Activated CD4-positive, alpha-beta T cell treated with anti-CD3 and anti-CD28 coated beads, Interleukin-2, amount 10 ng/mL, durations not matched to agents 7 days and 5 days (primary cell): ENCODE data around the gene SCGB3A2. TPM values are rescaled to one million over a fixed set of nuclear protein-coding genes. Genes with fewer than 3 reads are reported as not detected.
"Not testable (repeated sequence)": the region's sequence is repeated elsewhere in the genome, so short reads cannot be mapped to it uniquely, and the experiment has no call there.

Experiments used
- CTCF ChIA-PET: fragments of 350-600 bp; sonication (Branson Sonifier 250); formaldehyde crosslinking; loops from one replicate; lab custom pipeline; 2021; ENCODE audit warnings: antibody characterized with exemption; lab: Charles Lee
- POLR2A ChIA-PET: fragments of 350-600 bp; sonication (Branson Sonifier 250); formaldehyde crosslinking; loops from one replicate; lab custom pipeline; 2021; ENCODE audit warnings: antibody characterized with exemption; lab: Charles Lee
- DNase-seq: peaks from one replicate; pipeline ENCODE4 v3.0.0-alpha.2; 2020
- H3K27ac Mint-ChIP-seq: one replicate; pipeline ENCODE4 v1.8.0; 2021; ENCODE audit warnings: mild to moderate bottlenecking, moderate library complexity, mixed read lengths
- H3K27me3 Mint-ChIP-seq: one replicate; pipeline ENCODE4 v1.8.0; 2021; ENCODE audit warnings: mixed read lengths
- H3K36me3 Mint-ChIP-seq: one replicate; pipeline ENCODE4 v1.8.0; 2021; ENCODE audit warnings: low read depth, mixed read lengths
- H3K4me1 Mint-ChIP-seq: one replicate; pipeline ENCODE4 v1.8.0; 2021; ENCODE audit warnings: mixed read lengths
- H3K4me3 Mint-ChIP-seq: one replicate; pipeline ENCODE4 v1.8.0; 2021; ENCODE audit warnings: mild to moderate bottlenecking, moderate library complexity, mixed read lengths
- H3K9me3 Mint-ChIP-seq: one replicate; pipeline ENCODE4 v1.8.0; 2021; ENCODE audit warnings: mixed read lengths
- total RNA-seq, 2 experiments: library from RNA; stranded (reverse); gene quantifications; one replicate each; pipeline ENCODE4 v1.2.3, GENCODE V29; 2021

SCGB3A2 gene
- total RNA-seq, 2 experiments from 2014 or later, result not detected

GRCh38 chr5:147872744-147873435, 5.6 kb upstream of the SCGB3A2 start:
- POLR2A ChIA-PET, H3K4me3 Mint-ChIP-seq, H3K36me3 Mint-ChIP-seq, H3K4me1 Mint-ChIP-seq, DNase-seq, H3K27me3 Mint-ChIP-seq, H3K27ac Mint-ChIP-seq, CTCF ChIA-PET, H3K9me3 Mint-ChIP-seq: not testable (repeated sequence)

GRCh38 chr5:147874118-147874875, 4.2 kb upstream of the SCGB3A2 start:
- POLR2A ChIA-PET, H3K4me3 Mint-ChIP-seq, H3K36me3 Mint-ChIP-seq, H3K27me3 Mint-ChIP-seq, H3K27ac Mint-ChIP-seq, H3K9me3 Mint-ChIP-seq, H3K4me1 Mint-ChIP-seq, CTCF ChIA-PET, DNase-seq: not testable (repeated sequence)

GRCh38 chr5:147874910-147875367, 3.6 kb upstream of the SCGB3A2 start:
- Mint-ChIP-seq H3K36me3 (no peaks in the 10 kb centered on the region), H3K4me1 (no peaks in the 10 kb centered on the region), H3K9me3 (no peaks in the 10 kb centered on the region), H3K27me3 (peaks cover 4% of the 10 kb centered on the region), H3K4me3 (no peak overlapping the region), H3K27ac (no peak overlapping the region)
- ChIA-PET POLR2A (no interaction called here), CTCF (no interaction called here)
- DNase-seq, result no peak

GRCh38 chr5:147876141-147876540, 2.4 kb upstream of the SCGB3A2 start:
- Mint-ChIP-seq H3K27ac (no peak overlapping the region), H3K27me3 (peaks cover 4% of the 10 kb centered on the region), H3K4me1 (no peaks in the 10 kb centered on the region), H3K4me3 (no peak overlapping the region), H3K9me3 (no peaks in the 10 kb centered on the region), H3K36me3 (no peaks in the 10 kb centered on the region)
- POLR2A ChIA-PET, result no interaction called here
- no peak for DNase-seq
- CTCF ChIA-PET, result no interaction called here

GRCh38 chr5:147876626-147877025, 1.9 kb upstream of the SCGB3A2 start:
- H3K36me3 Mint-ChIP-seq, result no peaks in the 10 kb centered on the region
- DNase-seq, result no peak
- ChIA-PET CTCF (no interaction called here), POLR2A (no interaction called here)
- no peak overlapping the region for H3K4me3 Mint-ChIP-seq
- H3K27me3 Mint-ChIP-seq, result peaks cover 4% of the 10 kb centered on the region
- H3K27ac Mint-ChIP-seq, result no peak overlapping the region
- H3K9me3 Mint-ChIP-seq, result no peaks in the 10 kb centered on the region
- H3K4me1 Mint-ChIP-seq, result no peaks in the 10 kb centered on the region

GRCh38 chr5:147879784-147880183, 1.3 kb downstream of the SCGB3A2 start:
- Mint-ChIP-seq H3K36me3 (no peaks in the 10 kb centered on the region), H3K27ac (no peak overlapping the region), H3K4me1 (no peaks in the 10 kb centered on the region), H3K4me3 (no peak overlapping the region), H3K9me3 (no peaks in the 10 kb centered on the region), H3K27me3 (peaks cover 6% of the 10 kb centered on the region)
- ChIA-PET POLR2A (no interaction called here), CTCF (no interaction called here)
- no peak for DNase-seq

- Mint-ChIP-seq H3K27ac (no peak overlapping the region), H3K4me3 (no peak overlapping the region), H3K4me1 (no peaks in the 10 kb centered on the region), H3K9me3 (no peaks in the 10 kb centered on the region), H3K36me3 (no peaks in the 10 kb centered on the region), H3K27me3 (peaks cover 8% of the 10 kb centered on the region)
- ChIA-PET POLR2A (no interaction called here), CTCF (no interaction called here)
- no peak for DNase-seq
Measured at GRCh38 chr5:147880487-147880886, 2.0 kb downstream of the SCGB3A2 start.

- Mint-ChIP-seq H3K27ac (no peak overlapping the region), H3K36me3 (no peaks in the 10 kb centered on the region), H3K4me3 (no peak overlapping the region), H3K9me3 (no peaks in the 10 kb centered on the region), H3K4me1 (no peaks in the 10 kb centered on the region), H3K27me3 (peaks cover 8% of the 10 kb centered on the region)
- CTCF ChIA-PET, result no interaction called here
- DNase-seq, result no peak
- POLR2A ChIA-PET, result no interaction called here
Measured at GRCh38 chr5:147882586-147883313, 4.2 kb downstream of the SCGB3A2 start.

- no peak for DNase-seq
- no peak overlapping the region for H3K4me3 Mint-ChIP-seq
- H3K27ac Mint-ChIP-seq, result no peak overlapping the region
- peaks cover 11% of the 10 kb centered on the region for H3K27me3 Mint-ChIP-seq
- ChIA-PET CTCF (no interaction called here), POLR2A (no interaction called here)
- no peaks in the 10 kb centered on the region for H3K36me3 Mint-ChIP-seq
- H3K4me1 Mint-ChIP-seq, result no peaks in the 10 kb centered on the region
- H3K9me3 Mint-ChIP-seq, result no peaks in the 10 kb centered on the region
Measured at GRCh38 chr5:147887026-147887627, 8.6 kb downstream of the SCGB3A2 start.

- no peak overlapping the region for H3K4me3 Mint-ChIP-seq
Measured at GRCh38 chr5:147887930-147888329, 9.4 kb downstream of the SCGB3A2 start.

GRCh38 chr5:147892696-147893296, 14.3 kb downstream of the SCGB3A2 start:
- no peaks in the 10 kb centered on the region for H3K9me3 Mint-ChIP-seq
- no peak for DNase-seq
- POLR2A ChIA-PET, result no interaction called here
- CTCF ChIA-PET, result no interaction called here
- H3K27ac Mint-ChIP-seq, result no peak overlapping the region
- peaks cover 6% of the 10 kb centered on the region for H3K27me3 Mint-ChIP-seq
- no peaks in the 10 kb centered on the region for H3K36me3 Mint-ChIP-seq
- no peak overlapping the region for H3K4me3 Mint-ChIP-seq
- no peaks in the 10 kb centered on the region for H3K4me1 Mint-ChIP-seq

More at GRCh38 chr5:147887930-147888329, 9.4 kb downstream of the SCGB3A2 start:
- POLR2A ChIA-PET, result no interaction called here
- CTCF ChIA-PET, result no interaction called here
- Mint-ChIP-seq H3K4me1 (no peaks in the 10 kb centered on the region), H3K27ac (no peak overlapping the region), H3K36me3 (no peaks in the 10 kb centered on the region), H3K9me3 (no peaks in the 10 kb centered on the region), H3K27me3 (peaks cover 11% of the 10 kb centered on the region)
- DNase-seq, result no peak

GRCh38 chr5:147893820-147894219, 15.3 kb downstream of the SCGB3A2 start:
- no peak overlapping the region for H3K4me3 Mint-ChIP-seq
- no peak overlapping the region for H3K27ac Mint-ChIP-seq
- H3K9me3 Mint-ChIP-seq, result no peaks in the 10 kb centered on the region
- no peak for DNase-seq
- H3K4me1 Mint-ChIP-seq, result no peaks in the 10 kb centered on the region
- H3K27me3 Mint-ChIP-seq, result no peaks in the 10 kb centered on the region
- CTCF ChIA-PET, result no interaction called here
- no peaks in the 10 kb centered on the region for H3K36me3 Mint-ChIP-seq
- POLR2A ChIA-PET, result no interaction called here
